Measurements from ENCODE around the gene RSPH1.

The RSPH1 gene

GRCh38 chr21:42452401-42453223 lies 43.4 kb downstream of the RSPH1 start:
- in situ Hi-C loops (cut with MboI; ENCODE audit: low sequenced_read_pairs): loop anchor here (5.0 kb wide), 1 partner anchor 145 kb away; no protein-coding TSS in a partner anchor

- in situ Hi-C loops (cut with MboI; ENCODE audit: low sequenced_read_pairs): loop anchor here (5.0 kb wide), 1 partner anchor 145 kb away; no protein-coding TSS in a partner anchor
These were observed 44.1 kb downstream of the RSPH1 start for GRCh38 chr21:42451941-42452340.

GRCh38 chr21:42448686-42449085 lies 47.3 kb downstream of the RSPH1 start:
- in situ Hi-C loops (cut with MboI; ENCODE audit: low sequenced_read_pairs): loop anchor here (5.0 kb wide), 1 partner anchor 296 kb away; no protein-coding TSS in a partner anchor

GRCh38 chr21:42447732-42448131 lies 48.3 kb downstream of the RSPH1 start:
- in situ Hi-C loops (cut with MboI; ENCODE audit: low sequenced_read_pairs): loop anchor here (5.0 kb wide), 1 partner anchor 295 kb away; no protein-coding TSS in a partner anchor

GRCh38 chr21:42447182-42447581 lies 48.8 kb downstream of the RSPH1 start:
- in situ Hi-C loops (cut with MboI; ENCODE audit: low sequenced_read_pairs): loop anchor here (5.0 kb wide), 1 partner anchor 295 kb away; no protein-coding TSS in a partner anchor

GRCh38 chr21:42446531-42446930 lies 49.5 kb downstream of the RSPH1 start:
- in situ Hi-C loops (cut with MboI; ENCODE audit: low sequenced_read_pairs): loop anchor here (5.0 kb wide), 1 partner anchor 294 kb away; no protein-coding TSS in a partner anchor

- in situ Hi-C loops (cut with MboI; ENCODE audit: low sequenced_read_pairs): loop anchor here (5.0 kb wide), 1 partner anchor 293 kb away; no protein-coding TSS in a partner anchor
These were observed 50.7 kb downstream of the RSPH1 start for GRCh38 chr21:42445311-42445710.

GRCh38 chr21:42444745-42445059 lies 51.3 kb downstream of the RSPH1 start:
- in situ Hi-C loops (cut with MboI; ENCODE audit: low sequenced_read_pairs): loop anchor here (5.0 kb wide), 1 partner anchor 292 kb away; no protein-coding TSS in a partner anchor

GRCh38 chr21:42443876-42444744 lies 51.9 kb downstream of the RSPH1 start:
- in situ Hi-C loops (cut with MboI; ENCODE audit: low sequenced_read_pairs): no loop called here

GRCh38 chr21:42443181-42443785 lies 52.7 kb downstream of the RSPH1 start:
- in situ Hi-C loops (cut with MboI; ENCODE audit: low sequenced_read_pairs): no loop called here

- in situ Hi-C loops (cut with MboI; ENCODE audit: low sequenced_read_pairs): no loop called here
These were observed 54.1 kb downstream of the RSPH1 start for GRCh38 chr21:42441963-42442362.

GRCh38 chr21:42440187-42440792 lies 55.7 kb downstream of the RSPH1 start:
- in situ Hi-C loops (cut with MboI; ENCODE audit: low sequenced_read_pairs): no loop called here

- in situ Hi-C loops (cut with MboI; ENCODE audit: low sequenced_read_pairs): no loop called here
These were observed 56.5 kb downstream of the RSPH1 start for GRCh38 chr21:42439284-42440186.

- in situ Hi-C loops (cut with MboI; ENCODE audit: low sequenced_read_pairs): no loop called here
These were observed 57.5 kb downstream of the RSPH1 start for GRCh38 chr21:42438316-42439205.

GRCh38 chr21:42437786-42438185 lies 58.2 kb downstream of the RSPH1 start:
- in situ Hi-C loops (cut with MboI; ENCODE audit: low sequenced_read_pairs): no loop called here

- in situ Hi-C loops (cut with MboI; ENCODE audit: low sequenced_read_pairs): no loop called here
These were observed 59.1 kb downstream of the RSPH1 start for GRCh38 chr21:42436914-42437313.

- in situ Hi-C loops (cut with MboI; ENCODE audit: low sequenced_read_pairs): no loop called here
These were observed 60.2 kb downstream of the RSPH1 start for GRCh38 chr21:42435833-42436232.

- in situ Hi-C loops (cut with MboI; ENCODE audit: low sequenced_read_pairs): no loop called here
These were observed 60.6 kb downstream of the RSPH1 start for GRCh38 chr21:42435401-42435800.

- in situ Hi-C loops (cut with MboI; ENCODE audit: low sequenced_read_pairs): no loop called here
These were observed 61.1 kb downstream of the RSPH1 start for GRCh38 chr21:42434884-42435283.
